D721Med (cell line): ENCODE data around the gene ITGAE.
"Not testable (repeated sequence)": the region's sequence is repeated elsewhere in the genome, so short reads cannot be mapped to it uniquely, and the experiment has no call there.

Experiments
- DNase-seq: peaks from one replicate; pipeline ENCODE4 v3.0.0; 2011; ENCODE audit warnings: low spot score; ENCODE audit not compliant: insufficient read length
- FAIRE-seq: peaks from 2 replicates; lab custom pipeline; 2011; peaks lifted over from hg19 to GRCh38; lab: Jason Lieb, UNC
- CTCF ChIP-seq: IDR thresholded peaks from 2 replicates; pipeline ENCODE4 v1.5.1; 2012; ENCODE audit warnings: mild to moderate bottlenecking, control low read depth; ENCODE audit not compliant: insufficient read depth; ENCODE audit errors: missing control alignments

Gene ITGAE

GRCh38 chr17:3729881-3730280 is 71.1 kb downstream of the ITGAE start:
- DNase-seq (no peak), FAIRE-seq (no peak)
- TF ChIP-seq CTCF: no peak

DNA sequence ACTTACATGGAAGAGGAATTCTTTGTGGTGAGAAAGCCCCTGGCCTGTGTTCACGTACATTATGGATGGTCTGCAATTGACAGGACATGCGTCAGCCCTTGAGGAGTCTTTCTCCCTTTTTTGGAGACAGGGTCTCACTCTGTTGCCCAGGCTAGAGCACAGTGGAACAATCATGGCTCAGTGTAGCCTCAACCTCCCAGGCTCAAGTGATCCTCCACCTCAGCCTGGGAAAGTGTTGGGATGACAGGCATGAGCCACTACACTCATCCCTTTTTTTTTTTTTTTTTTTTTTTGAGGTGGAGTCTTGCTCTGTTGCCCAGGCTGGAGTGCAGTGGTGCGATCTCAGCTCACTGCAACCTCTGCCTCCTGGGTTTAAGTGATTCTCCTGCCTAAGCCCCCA is 72.9 kb downstream of the ITGAE start:
- FAIRE-seq: not testable (repeated sequence)

DNA sequence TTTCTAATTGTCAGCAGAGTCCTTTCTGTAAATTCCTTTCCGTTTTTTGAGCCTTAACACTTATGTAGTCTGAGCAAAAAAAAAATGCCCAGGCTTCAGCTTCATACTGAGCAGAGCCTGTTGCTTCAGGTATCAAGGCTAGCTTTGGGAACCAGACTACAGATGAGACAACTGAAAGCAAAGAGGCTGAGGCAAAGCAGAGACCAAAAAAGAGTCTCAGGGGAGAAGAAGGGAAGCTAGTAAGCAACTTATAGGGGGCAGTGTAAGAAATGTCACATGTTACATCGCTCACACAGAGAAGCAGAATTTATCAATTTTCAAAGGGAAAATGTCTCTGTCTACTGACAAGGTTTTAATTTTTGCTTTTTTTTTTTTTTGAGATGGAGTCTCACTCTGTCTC is 73.9 kb downstream of the ITGAE start:
- DNase-seq: no peak
- FAIRE-seq: no peak

More for the DNA sequence above, 72.9 kb downstream of the ITGAE start:
- not testable (repeated sequence) for DNase-seq

GRCh38 chr17:3724378-3725077 is 76.5 kb downstream of the ITGAE start:
- DNase-seq: no peak
- no peak for FAIRE-seq
- no peak for TF ChIP-seq CTCF

More for the DNA sequence above, 73.9 kb downstream of the ITGAE start:
- TF ChIP-seq CTCF: no peak

DNA sequence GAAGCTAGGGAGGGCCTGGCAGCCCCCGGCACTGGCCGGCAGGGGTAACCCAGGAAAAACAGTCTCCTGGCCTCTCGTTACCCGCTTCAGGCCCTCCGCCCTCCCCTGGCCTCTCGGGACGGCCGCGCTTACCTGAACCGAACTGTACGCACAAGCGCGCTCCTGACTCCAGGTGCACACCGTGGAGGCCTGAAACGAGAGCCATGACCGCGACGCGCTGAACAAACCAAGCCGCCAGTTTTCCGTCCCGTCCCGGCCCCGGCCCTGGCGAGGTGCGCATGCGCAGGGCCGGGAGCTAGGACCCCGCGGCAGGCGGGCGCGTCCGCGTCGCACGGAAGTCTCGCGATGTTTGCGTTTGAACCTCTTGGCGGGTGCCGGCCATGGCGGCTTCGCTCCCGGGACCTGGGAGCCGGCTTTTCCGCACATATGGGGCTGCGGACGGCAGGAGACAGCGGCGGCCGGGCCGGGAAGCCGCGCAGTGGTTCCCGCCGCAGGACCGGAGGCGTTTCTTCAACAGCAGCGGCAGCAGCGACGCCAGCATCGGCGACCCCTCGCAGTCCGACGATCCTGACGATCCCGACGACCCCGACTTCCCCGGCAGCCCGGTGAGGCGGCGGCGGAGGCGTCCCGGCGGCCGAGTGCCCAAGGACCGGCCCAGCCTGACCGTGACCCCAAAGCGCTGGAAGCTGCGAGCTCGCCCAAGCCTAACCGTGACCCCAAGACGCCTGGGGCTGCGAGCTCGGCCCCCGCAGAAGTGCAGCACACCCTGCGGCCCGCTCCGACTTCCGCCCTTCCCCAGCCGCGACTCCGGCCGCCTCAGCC is 77.2 kb downstream of the ITGAE start, which contains the start of gene HASPIN:
HASPIN (plus strand) TSS at position 348 of the 822 bp plus-strand sequence; CDS start at position 381, 33 bp downstream.
- FAIRE-seq (no peak), DNase-seq (peak; percentile 96)
- TF ChIP-seq CTCF: no peak

DNA sequence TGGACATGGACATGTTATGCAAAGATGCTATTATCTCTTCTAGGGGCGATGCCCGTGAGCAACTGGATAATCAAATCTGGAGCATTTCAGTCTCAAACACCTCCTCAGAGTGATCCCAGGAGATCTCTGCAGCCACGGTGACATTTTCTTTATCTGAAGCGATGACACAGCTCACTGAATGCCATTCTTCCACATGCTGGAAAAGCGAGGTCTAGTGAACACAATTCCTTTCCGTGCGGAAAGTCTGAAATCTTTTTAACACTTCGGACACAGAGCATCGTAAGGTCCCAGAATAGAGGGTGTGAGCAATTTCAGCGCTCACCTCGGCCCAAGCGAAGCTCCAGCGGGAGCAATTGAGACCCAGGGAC is 77.8 kb downstream of the ITGAE start:
- FAIRE-seq (no peak), DNase-seq (no peak)
- TF ChIP-seq CTCF: no peak

- no peak for FAIRE-seq
- no peak for DNase-seq
- TF ChIP-seq CTCF: no peak
These were observed 78.3 kb downstream of the ITGAE start for GRCh38 chr17:3722716-3723115.
